HEK293T (cell line): ENCODE data around the gene CLDN15.

ENCODE experiments used
- BHLHE40 ChIP-seq: fragments of 450-650 bp; IDR thresholded peaks from 2 replicates; pipeline ENCODE4 v1.6.1; 2016; ENCODE audit warnings: mild to moderate bottlenecking, moderate library complexity, borderline replicate concordance
- ELF4 ChIP-seq: fragments of 450-650 bp; IDR thresholded peaks from 2 replicates; pipeline ENCODE4 v1.6.1; 2017; ENCODE audit warnings: antibody characterized with exemption
- FOXA1 ChIP-seq: fragments of 450-650 bp; IDR thresholded peaks from 2 replicates; pipeline ENCODE4 v1.6.1; 2016; ENCODE audit warnings: mild to moderate bottlenecking
- FOXK2 ChIP-seq: fragments of 450-650 bp; IDR thresholded peaks from 2 replicates; pipeline ENCODE4 v1.6.1; 2016; ENCODE audit warnings: mild to moderate bottlenecking
- FOXM1 ChIP-seq: fragments of 450-650 bp; IDR thresholded peaks from 2 replicates; pipeline ENCODE4 v1.6.1; 2017; ENCODE audit warnings: mild to moderate bottlenecking, borderline replicate concordance
- LEF1 ChIP-seq: fragments of 450-650 bp; IDR thresholded peaks from 2 replicates; pipeline ENCODE4 v1.6.1; 2017; ENCODE audit warnings: mild to moderate bottlenecking, borderline replicate concordance
- SP1 ChIP-seq: fragments of 450-650 bp; IDR thresholded peaks from 2 replicates; pipeline ENCODE4 v1.6.1; 2017
- TF ChIP-seq, protein P1 (sequence below): fragments of 450-650 bp; IDR thresholded peaks from 2 replicates; pipeline ENCODE4 v1.6.1; 2016

GRCh38 chr7:101222275-101222830, 15.2 kb downstream of the CLDN15 start:
- no peak for TF ChIP-seq ELF4
- no peak for TF ChIP-seq FOXA1
- no peak for TF ChIP-seq LEF1
- no peak for TF ChIP-seq FOXM1
- TF ChIP-seq SP1: no peak
- no peak for TF ChIP-seq BHLHE40
- TF ChIP-seq FOXK2: no peak
- TF ChIP-seq, protein P1, sequence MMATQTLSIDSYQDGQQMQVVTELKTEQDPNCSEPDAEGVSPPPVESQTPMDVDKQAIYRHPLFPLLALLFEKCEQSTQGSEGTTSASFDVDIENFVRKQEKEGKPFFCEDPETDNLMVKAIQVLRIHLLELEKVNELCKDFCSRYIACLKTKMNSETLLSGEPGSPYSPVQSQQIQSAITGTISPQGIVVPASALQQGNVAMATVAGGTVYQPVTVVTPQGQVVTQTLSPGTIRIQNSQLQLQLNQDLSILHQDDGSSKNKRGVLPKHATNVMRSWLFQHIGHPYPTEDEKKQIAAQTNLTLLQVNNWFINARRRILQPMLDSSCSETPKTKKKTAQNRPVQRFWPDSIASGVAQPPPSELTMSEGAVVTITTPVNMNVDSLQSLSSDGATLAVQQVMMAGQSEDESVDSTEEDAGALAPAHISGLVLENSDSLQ: no peak
